Stimulated activated naive CD8-positive, alpha-beta T cell treated with anti-CD3 and anti-CD28 coated beads, Interleukin-15, Interleukin-2, amounts not matched to agents 100 U/mL and 50 U/mL, for 24 hours (primary cell): Measurements from ENCODE around the gene ZNF491.
"Not testable (repeated sequence)": the region's sequence is repeated elsewhere in the genome, so short reads cannot be mapped to it uniquely, and the experiment has no call there.

Experiments
- ATAC-seq: fragments of 150-1000 bp; cut with Tn5 transposase; one replicate; pipeline ENCODE4 v1.10.0; 2021
- DNase-seq: peaks from one replicate; pipeline ENCODE4 v3.0.0; 2021

Gene ZNF491

DNA sequence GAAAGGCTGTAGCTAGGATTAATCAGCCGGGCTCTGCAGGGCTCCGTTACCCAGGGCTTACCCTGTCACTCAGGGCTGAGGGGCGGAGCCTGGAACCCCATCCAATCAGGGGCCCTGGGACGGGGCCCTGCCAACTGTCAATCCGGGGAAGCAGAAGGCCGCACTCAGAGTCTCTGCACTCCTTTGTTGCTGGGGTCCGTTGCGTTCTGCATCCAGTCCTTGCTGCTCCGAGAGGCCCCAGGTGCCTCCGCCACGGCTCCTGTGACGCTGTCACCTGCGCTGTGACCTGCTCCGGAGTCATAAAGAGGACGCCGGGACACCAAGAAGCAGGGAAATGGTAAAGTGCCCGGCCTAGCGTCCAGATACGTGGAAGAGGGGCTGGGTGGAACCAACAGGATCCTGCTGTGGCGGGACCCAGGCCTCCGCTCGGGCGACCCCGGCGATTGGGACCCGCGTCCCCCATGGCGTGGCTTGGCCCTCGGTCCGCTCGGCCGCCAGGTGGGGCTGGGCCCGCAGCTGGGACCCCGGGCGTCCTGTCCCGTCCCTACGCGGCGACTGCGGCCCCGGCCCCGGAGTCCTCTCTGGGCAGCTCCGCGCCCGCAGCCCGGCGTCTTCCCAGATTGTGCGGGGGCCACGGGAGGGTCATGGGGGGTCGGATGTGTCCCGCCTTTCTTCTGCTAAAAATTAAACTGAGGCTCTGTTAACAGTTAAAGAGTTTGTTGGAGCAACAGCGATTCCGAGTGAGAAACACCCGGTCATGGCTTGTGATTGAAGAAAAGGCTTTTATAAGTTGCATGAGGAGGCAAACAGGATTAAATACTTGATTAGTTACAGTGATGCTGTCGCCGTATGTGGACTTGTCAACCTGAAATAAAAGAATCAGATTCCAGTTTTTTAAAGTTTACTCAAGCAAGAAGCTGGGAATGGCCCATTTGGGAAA, at the start of gene ZNF491:
TSS of gene ZNF491 (plus strand) at position 133 of the 940 bp plus-strand sequence. CDS start 7,431 bp downstream, outside the sequence.
- DNase-seq (peak; percentile 91), ATAC-seq (peak; percentile 100)

DNA sequence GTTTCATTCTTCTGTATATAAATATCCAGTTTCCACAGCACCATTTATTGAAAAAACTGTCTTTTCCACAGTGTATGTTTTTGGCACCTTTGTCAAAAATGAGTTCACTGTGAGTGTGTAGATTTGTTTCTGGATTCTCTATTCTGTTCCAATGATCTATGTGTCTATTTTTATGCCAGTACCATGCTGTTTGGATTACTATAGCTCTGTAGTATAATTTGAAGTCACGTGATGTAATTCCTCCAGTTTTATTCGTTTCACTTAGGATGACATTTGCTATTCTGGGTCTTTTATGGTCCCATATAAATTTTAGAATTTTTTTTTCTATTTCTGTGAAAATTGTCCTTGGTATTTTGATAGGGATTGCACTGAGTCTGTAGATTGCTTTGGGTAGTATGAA, 48.6 kb upstream of the ZNF491 start:
- ATAC-seq: no peak

DNA sequence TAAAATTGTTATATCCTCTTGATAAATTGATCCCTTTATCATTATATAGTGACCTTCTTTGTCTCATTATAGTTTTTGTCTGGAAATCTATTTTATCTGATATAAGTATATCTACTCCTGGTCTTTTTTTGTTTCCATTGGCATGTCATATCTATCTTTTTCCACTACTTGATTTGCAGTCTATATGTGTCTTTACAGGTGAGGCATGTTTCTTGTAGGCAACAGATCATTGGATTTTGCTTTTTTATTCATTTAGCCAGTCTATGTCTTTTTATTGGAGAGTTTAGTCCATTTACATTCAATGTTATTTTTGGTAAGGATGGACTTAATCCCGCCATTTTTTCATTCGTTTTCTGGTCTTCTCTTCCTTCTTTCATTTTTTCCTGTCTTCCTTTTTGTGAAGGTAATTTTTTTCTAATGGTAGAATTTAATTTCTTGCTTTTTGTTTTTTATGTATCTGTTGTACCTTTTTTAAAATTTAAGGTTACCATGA, 46.0 kb upstream of the ZNF491 start:
- DNase-seq: no peak

More for the DNA sequence above, 48.6 kb upstream of the ZNF491 start:
- DNase-seq: no peak

DNA sequence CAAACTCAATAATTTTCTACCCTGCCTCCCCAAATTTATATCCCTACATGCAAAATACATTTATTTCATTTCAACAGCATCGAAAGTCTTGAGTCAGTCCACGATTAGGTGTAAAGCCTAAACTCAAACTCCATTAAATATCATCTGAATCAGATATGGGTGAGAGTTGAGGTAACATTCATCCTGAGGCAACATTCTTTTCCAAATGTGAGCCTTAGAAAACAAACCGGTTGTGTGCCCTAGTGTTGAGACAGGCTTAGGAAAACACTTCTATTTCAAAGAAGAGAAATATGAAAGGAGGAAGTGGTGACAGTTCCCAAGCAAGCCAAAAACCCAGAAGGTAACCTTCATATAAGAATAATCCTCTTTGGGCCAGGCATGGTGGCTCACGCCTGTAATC, 43.7 kb upstream of the ZNF491 start:
- ATAC-seq (no peak), DNase-seq (no peak)

More for the DNA sequence above, 46.0 kb upstream of the ZNF491 start:
- no peak for ATAC-seq

DNA sequence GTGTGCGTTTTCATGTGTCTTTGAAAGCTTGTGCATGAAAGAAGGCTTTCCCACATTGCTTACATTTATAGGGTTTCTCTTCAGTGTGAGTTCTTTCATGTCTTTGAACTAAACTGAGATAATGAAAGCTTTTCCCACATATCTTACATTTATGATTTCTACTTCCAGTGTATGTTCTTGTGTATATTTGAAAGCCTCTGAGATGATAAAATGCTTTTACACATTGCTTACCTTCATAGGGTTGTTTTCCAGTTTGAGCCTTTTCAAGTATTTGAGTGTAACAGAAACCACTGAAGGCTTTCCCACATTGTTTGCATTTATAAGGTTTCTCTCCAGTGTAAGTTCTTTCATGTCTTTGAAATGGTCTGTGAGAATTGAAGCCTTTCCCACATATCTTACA, 41.4 kb upstream of the ZNF491 start:
- ATAC-seq (no peak), DNase-seq (no peak)

DNA sequence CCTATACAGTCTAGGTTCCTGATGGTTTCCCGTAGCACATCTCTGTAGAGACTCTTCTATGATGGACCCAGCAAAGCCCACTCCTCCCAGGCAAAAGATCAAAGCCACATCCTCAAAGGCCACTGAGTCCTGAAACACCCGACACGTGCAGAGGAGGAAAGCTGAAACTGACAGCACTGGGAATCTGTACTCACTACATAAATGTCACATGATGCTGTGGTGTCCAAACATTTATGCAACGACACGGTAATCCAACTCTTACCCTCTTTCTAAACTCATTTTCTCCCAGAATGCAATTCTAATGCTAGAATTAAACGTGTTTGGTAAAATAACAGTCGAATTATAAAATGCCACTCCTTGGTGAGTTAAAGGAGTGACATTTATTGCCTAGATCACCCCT, 38.5 kb upstream of the ZNF491 start:
- ATAC-seq: no peak
- DNase-seq: no peak

DNA sequence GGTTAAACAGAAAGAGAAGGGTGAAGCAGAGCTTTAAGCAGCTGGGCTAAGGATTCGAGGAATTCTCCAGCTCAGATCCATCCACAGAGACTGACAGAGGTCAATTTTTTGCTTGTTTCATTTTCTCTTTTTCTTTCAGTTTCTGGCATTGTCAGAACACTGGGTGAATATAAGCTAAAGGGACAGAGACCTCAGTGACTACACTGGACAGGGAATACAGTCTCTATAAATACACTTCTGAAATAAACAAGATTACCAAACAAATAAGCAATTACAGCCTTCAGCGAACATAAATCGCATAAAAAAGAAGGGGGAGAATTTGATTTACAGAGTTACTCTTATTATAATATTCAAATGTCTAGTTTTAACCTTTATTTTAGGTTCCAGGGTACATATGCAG, 35.2 kb upstream of the ZNF491 start:
- no peak for ATAC-seq
- DNase-seq: no peak

DNA sequence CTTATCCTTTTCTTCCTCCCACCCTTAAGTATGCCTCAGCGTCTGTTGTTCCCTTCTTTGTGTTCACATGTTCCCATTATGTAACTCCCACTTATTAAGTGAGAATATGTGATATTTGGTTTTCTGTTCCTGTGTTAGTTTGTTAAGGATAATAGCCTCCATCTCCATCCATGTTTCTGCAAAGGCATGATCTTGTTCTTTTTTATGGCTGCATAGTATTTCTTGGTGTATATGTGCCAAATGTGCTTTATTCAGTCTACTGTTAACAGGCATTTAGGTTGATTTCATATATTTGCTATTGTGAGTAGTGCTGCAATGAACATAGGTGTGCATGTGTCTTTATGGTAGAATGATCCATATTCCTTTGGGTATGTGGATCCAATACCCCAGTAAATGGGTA, 34.7 kb upstream of the ZNF491 start:
- DNase-seq: no peak
- ATAC-seq: no peak

DNA sequence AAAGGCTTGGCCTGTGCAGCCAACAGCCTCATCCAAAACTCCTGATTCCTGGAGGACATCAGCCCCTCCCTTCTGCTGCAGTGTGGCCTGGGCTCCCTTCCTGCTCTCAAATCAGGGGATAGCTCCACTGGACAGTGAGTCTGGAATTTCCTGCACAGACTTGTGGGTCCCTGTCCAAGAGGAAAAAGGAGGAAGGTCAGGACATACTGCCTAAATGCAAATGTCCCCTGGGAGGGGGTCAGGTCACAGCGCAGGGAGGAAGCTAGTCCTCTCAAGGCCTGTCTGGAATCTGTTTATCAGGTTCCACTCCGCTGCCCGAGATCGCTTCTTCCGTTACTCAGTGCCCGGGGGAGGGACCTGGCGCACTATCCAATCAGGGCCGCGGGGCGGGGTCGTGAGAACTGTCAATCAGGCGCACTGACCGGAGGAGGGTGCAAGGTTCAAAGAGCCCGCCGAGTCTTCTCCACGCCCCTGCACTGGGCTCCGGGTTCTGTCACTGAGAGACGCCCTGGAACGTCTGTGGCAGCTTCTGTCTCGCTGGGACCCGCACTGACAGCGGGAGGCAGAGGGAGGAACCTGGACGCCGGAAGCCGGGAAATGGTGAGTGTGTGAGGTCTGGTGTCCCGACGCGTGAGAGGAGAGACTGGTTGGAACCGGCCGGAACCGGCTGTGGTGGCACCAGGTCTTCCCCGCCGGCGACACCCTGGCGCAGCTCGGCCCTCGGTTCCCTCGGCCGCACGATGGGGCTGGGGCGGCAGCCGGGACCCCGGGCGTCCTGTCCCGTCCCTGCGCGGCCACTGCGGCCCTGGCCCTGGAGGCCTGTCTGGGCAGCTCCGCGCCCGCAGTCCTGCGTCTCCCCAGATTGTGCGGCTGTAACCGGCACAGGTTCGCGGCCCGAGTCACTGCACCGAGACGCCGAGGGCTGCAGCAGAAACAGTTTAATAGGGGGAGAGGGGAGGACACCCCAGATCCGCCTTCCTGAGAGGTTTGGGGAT, 31.4 kb upstream of the ZNF491 start, which contains the start of gene ZNF441:
TSS of gene ZNF441 (plus strand) at position 404 of the 995 bp plus-strand sequence. CDS start at position 598, 194 bp downstream.
- DNase-seq (peak; percentile 96), ATAC-seq (peak; percentile 100)

DNA sequence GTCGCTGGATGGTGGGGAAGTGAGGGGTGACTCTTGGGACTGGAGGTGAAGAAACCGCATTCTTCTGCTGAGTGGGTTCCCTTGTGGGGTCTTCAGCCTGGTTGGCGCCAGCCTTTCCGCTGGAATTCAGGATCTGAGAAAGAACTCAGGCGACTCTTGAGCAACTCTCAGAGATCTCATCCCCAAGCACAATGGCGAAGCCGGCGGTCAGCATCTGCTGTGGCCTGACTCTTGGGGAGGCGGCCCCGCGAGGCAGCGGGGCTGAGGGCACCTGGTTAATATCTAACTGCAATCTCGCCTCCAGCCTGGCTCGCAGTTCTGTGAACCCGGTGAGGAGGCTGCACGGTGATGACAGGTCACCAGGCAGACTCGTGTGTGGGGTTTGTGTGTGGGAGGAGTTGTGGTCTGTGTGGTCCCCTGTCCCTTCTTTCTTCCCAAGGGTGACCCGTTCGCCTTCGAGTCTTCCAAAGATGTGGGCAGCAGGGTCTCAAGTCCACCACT, 30.6 kb upstream of the ZNF491 start:
- DNase-seq (peak; percentile 47), ATAC-seq (no peak)

DNA sequence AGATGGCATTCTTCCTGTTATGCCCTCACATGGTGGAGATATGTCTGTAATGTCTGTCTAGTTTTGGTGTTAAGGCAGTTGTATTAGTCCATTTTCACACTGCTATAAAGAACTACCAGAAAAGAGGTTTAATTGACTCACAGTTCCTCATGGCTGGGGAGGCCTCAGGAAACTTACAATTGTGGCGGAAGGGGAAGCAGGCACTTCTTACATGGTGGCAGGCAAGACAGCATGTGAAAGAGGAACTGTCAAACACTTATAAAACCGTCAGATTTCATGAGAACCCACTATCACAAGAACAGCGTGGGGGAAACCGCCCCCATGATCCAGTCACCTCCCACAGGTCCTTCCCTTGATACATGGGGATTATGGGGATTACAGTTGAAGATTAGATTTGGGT, 28.3 kb upstream of the ZNF491 start:
- no peak for ATAC-seq

DNA sequence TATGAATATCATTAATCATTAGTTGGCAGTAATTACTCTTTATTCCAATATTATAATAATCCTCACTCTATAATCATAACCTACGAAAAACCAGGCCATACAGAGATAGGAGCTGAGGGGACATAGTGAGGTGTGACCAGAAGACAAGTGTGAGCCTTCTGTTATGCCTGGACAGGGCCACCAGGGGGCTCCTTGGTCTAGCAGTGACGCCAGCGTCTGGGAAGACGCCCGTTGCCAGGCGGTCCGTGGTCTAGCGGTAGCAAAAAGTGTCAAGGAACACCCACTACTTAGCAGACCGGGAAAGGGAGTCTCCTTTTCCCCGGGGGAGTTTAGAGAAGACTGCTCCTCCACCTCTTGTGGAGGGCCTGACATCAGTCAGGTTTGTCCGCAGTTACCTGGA, 26.8 kb upstream of the ZNF491 start:
- ATAC-seq: not testable (repeated sequence)

More for the DNA sequence above, 28.3 kb upstream of the ZNF491 start:
- no peak for DNase-seq

DNA sequence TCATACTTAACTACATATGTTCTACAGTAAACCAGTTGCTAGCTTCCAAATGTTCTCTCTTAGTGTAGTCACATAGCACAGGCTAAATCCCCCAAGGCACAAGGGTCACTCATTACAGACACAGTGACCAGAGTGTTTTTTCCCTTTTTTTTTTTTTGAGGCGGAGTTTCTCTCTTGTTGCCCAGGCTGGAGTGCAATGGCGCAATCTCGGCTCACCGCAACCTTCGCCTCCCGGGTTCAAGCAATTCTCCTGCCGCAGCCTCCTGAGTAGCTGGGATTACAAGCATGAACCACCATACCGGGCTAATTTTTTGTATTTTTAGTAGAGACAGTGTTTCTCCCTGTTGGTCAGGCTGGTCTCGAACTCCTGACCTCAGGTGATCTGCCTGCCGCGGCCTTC, 21.7 kb upstream of the ZNF491 start:
- ATAC-seq: not testable (repeated sequence)

More for the DNA sequence above, 26.8 kb upstream of the ZNF491 start:
- not testable (repeated sequence) for DNase-seq

DNA sequence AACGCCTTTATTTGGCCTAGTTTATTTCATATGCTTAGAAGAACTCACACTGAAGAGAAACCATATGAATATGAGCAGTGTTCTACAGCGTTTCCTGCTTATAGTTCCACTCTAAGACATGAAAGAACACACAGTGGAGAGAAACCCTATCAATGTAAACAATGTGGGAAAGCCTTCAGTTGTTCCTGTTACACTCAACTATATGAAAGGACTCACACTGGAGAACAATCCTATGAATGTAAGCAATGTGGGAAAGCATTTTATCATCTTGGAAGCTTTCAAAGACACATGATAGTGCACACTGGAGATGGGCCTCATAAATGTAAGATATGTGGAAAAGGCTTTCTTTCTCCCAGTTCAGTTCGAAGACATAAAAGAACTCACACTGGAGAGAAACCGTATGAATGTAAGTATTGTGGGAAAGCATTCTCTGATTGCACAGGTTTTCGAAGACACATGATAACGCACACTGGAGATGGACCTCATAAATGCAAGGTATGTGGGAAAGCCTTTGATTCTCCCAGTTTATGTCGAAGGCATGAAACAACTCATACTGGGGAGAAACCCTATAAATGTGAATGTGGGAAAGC, 17.8 kb upstream of the ZNF491 start:
- no peak for ATAC-seq
- no peak for DNase-seq

More for the DNA sequence above, 21.7 kb upstream of the ZNF491 start:
- not testable (repeated sequence) for DNase-seq

DNA sequence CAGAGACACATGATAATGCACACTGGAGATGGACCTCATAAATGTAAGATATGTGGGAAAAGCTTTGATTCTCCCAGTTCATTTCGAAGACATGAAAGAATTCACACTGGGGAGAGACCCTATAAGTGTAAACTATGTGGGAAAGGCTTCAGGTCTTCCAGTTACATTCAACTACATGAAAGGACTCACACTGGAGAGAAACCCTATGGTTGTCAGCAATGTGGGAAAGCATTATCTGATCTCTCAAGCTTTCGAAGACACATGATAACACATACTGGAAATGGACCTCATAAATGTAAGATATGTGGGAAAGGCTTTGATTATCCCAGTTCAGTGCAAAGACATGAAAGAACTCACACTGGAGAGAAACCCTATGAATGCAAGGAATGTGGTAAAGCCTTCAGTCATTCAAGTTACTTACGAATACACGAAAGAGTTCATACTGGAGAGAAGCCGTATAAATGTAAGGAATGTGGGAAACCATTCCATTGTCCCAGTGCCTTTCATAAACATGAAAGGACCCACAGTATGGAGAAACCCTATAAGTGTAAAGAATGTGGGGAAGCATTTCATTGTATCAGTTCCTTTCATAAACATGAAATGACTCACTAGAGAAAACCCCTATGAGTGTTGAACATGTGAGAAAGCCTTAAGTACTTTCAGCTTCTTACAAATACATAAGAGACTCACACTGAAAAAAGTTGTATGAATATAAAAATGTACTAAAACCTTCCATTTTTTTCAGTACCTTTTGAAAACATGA, 16.8 kb upstream of the ZNF491 start:
- DNase-seq (no peak), ATAC-seq (no peak)

DNA sequence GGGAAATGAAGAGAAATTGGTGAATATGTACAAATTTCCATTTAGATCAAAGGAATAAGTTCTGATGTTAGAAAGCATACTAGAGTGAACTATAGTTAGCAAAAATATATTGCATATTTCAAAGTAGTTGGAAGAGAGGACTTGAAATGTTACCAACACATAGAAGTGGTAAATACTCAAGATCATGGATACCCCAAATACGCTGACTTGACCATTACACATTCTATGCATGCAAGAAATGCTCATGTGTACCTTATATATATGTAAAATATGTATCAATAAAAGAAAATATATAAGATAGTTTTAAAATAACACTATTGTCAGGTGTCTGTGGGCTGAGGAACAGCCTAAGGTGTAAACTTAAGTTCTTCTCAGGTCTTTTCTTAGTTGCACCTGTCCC, 14.6 kb upstream of the ZNF491 start:
- ATAC-seq (no peak), DNase-seq (no peak)

DNA sequence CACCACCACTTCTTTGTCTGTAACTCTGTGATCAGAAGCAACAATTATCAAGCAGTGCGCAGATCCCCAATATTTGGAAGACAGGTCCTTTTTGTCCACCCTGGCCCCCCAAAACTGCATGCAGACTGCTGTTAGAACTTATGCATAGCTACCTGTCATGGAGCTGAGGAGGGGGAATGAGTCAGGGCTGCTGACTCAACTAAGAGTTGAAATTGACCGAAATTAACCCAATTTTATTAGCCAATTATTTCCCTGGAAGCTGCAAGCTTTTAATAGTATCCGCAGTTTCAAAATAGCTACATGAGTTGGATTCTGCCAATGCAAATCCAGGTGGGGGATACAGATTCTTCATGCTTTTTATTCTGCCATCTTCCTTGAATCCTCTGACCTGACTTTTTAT, 14.0 kb upstream of the ZNF491 start:
- ATAC-seq (no peak), DNase-seq (no peak)

DNA sequence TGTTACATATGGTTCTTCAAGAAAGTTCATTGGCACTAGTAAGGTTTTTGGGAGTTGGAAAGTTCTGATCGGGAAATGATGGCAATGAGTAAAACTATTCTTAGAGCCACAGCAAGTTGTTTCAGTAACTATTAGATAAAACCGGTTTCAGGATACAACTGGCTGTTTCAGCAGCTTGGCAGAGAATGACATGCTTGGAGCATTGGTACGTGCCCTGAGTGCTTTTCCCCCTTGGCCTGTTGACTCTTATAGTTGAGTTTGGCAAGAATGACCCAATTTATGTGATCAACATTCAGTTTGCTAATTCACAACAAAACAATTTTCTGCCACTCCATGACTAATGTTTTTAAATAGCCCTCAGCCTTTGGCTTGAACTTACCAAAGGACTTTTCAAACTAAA, 10.8 kb upstream of the ZNF491 start:
- ATAC-seq (no peak), DNase-seq (no peak)

DNA sequence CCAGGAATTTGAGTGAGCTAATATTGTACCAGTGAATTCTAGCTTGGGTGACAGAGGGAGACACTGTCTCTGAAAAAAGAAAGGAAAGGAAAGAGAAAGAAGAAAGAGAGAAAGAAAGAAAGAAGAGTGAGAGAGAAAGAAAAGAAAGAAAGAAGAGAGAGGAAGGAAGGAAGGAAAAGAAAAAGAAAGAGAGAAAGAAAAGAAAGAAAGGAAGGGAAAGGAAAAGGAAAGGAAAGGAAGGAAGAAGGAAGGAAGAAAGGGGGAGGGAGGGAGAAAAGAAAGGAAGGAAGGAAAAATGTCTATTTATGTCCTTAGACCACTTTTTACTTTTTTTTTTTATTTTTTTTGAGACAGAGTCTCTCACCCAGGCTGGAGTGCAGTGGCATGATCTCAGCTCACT, 5.4 kb upstream of the ZNF491 start:
- DNase-seq (no peak), ATAC-seq (no peak)

DNA sequence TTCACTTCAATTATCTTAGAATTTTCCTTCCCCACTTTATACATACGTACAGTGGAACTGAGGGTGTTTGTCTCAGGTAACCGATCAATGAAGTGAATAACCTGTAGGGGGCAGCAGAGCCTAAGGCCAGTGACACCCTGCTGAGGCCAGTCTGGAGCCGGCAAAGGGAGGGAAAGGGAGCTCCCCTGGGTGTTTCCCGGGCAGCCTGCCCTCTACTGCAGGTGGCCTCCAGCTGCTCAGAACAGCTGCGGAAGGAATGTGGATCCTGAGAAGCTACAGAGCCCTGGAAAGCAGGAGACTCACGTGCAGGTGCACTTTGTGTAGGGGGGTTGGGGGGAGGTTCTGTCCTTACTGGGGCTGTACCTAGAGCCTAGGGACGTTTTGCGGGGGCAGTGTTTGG, 832 bp upstream of the ZNF491 start:
- peak; percentile 81 for DNase-seq
- ATAC-seq: peak; percentile 78
